Amniotic epithelial cell (primary cell): ENCODE results near the gene RPP30.

Experiments used
- DNase-seq: peaks from one replicate; pipeline ENCODE4 v3.0.0-alpha.2; 2010; ENCODE audit warnings: low read depth

RPP30 gene

GRCh38 chr10:90871766-90872647 is at the start of gene RPP30:
Gene RPP30, plus strand, starts transcription at chr10:90871974. Its CDS starts 13 bp downstream, at chr10:90871987.
- DNase-seq: peak; percentile 79

DNA sequence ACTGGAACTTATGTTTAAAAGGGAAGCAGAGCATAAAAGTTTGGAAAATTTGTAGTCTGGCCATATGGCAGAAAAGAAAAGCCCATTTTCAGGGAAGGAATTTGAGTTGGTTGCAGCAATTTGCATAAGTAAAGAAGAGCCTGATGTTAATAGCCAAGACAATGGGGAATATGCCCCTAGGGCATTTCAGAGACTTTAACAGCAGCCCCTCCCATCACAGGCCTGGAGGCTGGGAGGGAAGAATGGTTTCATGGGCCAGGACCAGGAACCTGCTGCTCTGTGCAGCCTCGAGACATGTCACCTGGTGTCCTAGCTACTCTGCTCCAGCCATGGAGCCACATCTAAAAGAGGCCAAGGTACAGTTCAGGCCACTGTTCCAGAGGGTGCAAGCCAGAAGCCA is 49.3 kb upstream of the RPP30 start:
- DNase-seq: no peak

GRCh38 chr10:90832111-90832510 is 39.7 kb upstream of the RPP30 start:
- DNase-seq: no peak

GRCh38 chr10:90834326-90834725 is 37.4 kb upstream of the RPP30 start:
- DNase-seq: peak; percentile 44

GRCh38 chr10:90837486-90837885 is 34.3 kb upstream of the RPP30 start:
- DNase-seq: no peak

- no peak for DNase-seq
Observed at GRCh38 chr10:90842725-90843124, 29.0 kb upstream of the RPP30 start.

GRCh38 chr10:90845726-90846125 is 26.0 kb upstream of the RPP30 start:
- no peak for DNase-seq

GRCh38 chr10:90846746-90847145 is 25.0 kb upstream of the RPP30 start:
- DNase-seq: no peak

- DNase-seq: peak; percentile 60
Observed at GRCh38 chr10:90847436-90847835, 24.3 kb upstream of the RPP30 start.

DNA sequence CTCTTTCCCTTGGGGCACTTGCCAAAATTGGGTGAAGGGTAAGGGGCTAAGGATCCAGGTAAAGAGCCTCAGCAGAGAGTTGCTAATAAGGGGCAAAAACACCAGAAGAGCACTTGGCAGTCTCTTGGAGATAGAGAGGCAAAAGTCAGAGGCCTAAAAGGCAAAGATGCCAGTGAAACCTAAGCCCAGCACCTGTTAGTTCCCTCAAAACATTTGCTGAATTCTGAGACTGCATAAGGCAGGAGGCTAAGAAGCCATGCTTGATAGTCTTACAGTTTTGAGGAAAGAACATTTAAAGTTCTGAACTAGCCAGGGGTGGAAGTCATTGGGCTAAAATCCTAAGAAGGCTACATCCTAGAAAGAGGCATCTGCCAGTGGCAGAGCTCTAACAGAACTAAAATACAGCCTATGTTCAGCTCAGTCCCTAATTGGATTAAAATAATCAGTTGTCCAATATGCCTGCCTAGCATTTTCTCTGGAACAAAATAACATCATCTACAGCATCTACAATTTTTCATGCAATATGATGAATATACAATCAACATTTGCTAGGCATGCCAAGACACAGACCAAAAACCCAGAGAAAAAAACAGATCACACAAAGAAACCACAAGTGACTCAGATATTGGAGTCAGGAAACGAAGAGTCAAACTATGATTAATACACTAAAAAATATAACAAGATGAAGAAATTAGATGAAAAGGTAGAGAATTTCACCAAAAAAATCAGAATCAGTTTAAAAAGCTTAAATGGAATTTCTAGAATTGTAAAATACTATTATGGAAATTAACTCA is 21.6 kb upstream of the RPP30 start:
- peak; percentile 57 for DNase-seq

GRCh38 chr10:90855126-90855525 is 16.6 kb upstream of the RPP30 start:
- no peak for DNase-seq

DNA sequence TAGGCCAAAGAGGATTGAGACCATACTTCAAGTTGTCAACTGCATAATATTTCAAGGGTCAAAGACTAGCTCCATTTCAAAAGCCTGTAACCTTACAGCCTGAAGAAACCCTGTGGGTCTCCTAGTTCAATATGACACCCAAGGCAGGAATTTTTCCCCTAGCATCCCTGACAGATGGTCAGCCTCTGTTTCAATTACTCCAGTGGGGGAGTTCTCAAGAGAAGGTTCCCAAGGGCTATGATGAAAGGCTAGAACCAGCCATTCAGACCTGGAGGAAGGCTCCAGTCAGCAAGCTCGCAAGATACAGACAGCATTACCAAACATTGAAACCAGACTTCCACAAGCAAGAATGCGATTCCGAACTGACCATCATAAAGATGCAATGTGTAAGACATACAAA is 15.5 kb upstream of the RPP30 start:
- peak; percentile 72 for DNase-seq

DNA sequence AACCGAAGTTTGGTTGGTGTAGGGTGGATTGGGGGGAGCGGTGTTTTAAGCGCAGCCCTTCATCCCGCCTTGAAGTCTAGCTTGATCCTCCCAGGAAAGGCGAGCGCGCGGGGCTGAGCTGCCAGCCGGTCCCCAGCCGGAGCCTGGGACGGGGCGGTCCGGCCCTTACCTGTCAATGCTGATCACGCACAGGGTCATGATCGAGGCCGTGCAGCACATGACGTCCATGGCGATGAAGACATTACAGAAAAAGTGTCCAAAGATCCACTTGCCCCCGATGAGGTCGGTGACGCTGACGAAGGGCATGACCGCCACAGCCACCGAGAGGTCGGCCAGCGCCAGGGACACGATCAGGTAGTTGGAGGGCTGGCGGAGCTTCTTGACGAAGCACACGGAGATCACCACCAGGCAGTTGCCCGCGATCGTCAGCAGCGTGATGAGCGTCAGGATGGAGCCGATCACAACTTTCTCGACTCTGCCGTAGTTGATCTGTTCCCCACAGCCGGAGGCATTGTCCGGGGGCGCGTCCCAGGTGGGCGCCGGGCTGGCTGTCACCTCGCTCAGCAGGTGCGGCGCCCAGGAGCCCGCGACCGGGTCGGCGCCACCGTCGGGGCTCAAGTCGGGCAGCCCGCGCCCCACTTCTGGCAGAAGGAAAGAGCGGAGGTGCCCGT is 14.7 kb upstream of the RPP30 start:
- no peak for DNase-seq

- no peak for DNase-seq
Observed at GRCh38 chr10:90857635-90858460, 13.9 kb upstream of the RPP30 start, which contains the start of gene HTR7. Gene HTR7, minus strand, starts transcription at chr10:90858039. Its CDS starts 368 bp downstream, at chr10:90857671.

DNA sequence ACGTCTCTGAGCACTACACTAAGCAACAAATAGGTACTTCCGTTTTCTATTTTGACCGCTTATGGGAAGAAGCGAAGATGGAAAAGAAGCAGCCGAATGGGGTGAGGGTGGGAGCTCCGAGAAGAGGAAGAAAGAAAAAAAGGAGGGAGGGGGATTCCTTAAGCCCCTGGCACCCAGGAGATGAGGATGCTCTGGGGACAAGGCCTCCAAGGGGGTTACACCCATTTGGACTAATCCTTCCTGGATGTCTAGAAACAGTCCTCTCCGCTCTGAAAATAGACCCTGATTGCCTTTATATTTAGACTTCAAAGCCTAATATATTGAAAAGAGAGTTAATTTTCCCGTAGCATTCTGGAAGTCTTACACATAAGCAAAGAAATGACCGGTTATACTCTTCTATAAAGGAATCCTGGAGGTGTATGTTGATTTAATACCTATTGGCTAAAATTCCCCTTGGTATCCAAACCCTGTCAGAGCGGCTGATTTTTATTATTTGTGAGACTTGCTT is 13.3 kb upstream of the RPP30 start:
- DNase-seq: no peak

GRCh38 chr10:90859321-90859751 is 12.4 kb upstream of the RPP30 start:
- peak; percentile 93 for DNase-seq

DNA sequence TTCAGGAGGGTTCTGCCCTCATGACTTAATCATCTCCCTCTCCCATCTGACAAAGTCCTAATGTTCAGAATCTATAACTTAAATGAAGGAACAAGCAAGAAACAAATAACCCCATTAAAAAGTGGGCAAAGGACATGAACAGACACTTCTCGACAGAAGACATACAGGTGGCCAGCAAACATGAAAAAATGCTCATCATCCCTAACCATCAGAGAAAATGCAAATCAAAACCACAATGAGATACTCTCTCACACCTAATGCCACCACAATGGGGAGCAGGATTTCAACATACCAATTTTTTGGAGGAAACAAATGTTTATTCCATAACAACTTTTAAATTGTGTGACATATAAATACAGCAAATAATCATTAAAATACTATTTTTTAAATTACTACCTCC is 11.0 kb upstream of the RPP30 start:
- DNase-seq: no peak

DNA sequence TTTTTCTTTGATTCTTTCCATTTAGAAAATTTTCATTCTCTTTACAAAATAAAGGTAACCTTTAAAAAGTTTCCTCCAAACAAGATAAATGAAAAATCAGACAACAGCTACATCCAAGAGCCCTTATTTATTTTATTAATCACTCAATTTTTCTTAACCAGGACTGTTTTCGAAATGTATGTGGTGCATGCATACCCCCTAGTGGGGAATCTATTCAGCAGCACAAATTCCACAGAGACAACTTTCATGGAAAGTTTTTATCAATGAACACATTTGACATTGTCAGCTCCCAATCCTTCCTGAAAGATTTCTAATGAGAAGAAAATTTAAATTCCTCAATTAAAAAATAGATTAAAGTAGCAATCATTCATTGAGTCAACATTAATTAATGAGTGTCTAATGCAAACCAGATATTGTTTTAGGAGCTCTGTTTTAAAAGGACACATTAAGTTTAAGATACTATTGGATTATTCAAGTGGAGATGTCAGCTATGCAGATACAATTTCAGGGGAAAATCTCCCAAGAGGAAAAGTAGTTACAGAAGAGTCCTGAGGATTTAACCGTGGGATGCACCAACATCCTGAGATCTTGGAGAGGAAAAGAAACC is 8.8 kb upstream of the RPP30 start:
- DNase-seq: peak; percentile 53

GRCh38 chr10:90865401-90865800 is 6.4 kb upstream of the RPP30 start:
- DNase-seq: peak; percentile 45

- no peak for DNase-seq
Observed at GRCh38 chr10:90866050-90866598, 5.7 kb upstream of the RPP30 start.
